Gastroesophageal sphincter (tissue), 4 donors: ENCODE measurements around the gene PKDCC. TPM values are rescaled to one million over a fixed set of nuclear protein-coding genes. Genes with fewer than 3 reads are reported as not detected.
"Not testable (repeated sequence)": the region's sequence is repeated elsewhere in the genome, so short reads cannot be mapped to it uniquely, and the experiment has no call there.

Experiments
- ATAC-seq: fragments of 150-250 bp; one replicate; pipeline ENCODE4 v1.9.1; 2016; ENCODE audit warnings: mild to moderate bottlenecking, moderate library complexity
- H3K27ac ChIP-seq, 4 donors: fragments of 200-600 bp; sonication (generic) in 3 of 4; 1 replicate in 3 of 4; 2 replicates in 1 of 4; pipeline ENCODE4 v1.5.1; 2016 to 2019
- H3K27me3 ChIP-seq: fragments of 200-600 bp; sonication (generic); one replicate; pipeline ENCODE4 v1.5.1; 2019
- H3K36me3 ChIP-seq, 2 donors: fragments of 200-600 bp; sonication (generic); one replicate each; pipeline ENCODE4 v1.5.1; 2019; ENCODE audit warnings: control low read depth in 1 of 2
- H3K4me1 ChIP-seq, 3 donors: fragments of 200-600 bp; sonication (generic); 1 replicate in 2 of 3; 2 replicates in 1 of 3; pipeline ENCODE4 v1.5.1; 2016 to 2019; ENCODE audit warnings: control low read depth in 2 of 3
- H3K4me3 ChIP-seq, 2 donors: fragments of 200-600 bp; sonication (generic); one replicate each; pipeline ENCODE4 v1.5.1; 2019; ENCODE audit warnings: mild to moderate bottlenecking in 1 of 2, moderate library complexity in 1 of 2
- H3K9me3 ChIP-seq, 3 donors: fragments of 200-600 bp; sonication (generic); one replicate each; pipeline ENCODE4 v1.5.1; 2017 to 2019; ENCODE audit warnings: control low read depth in 2 of 3
- EP300 ChIP-seq: sonication (generic); formaldehyde crosslinking; IDR thresholded peaks from one replicate; pipeline ENCODE4 v1.6.1; 2017; ENCODE audit warnings: antibody characterized with exemption, mild to moderate bottlenecking
- POLR2A ChIP-seq, 2 donors: fragments of 450-650 bp; IDR thresholded peaks; one replicate each; pipeline ENCODE4 v1.6.1; 2017; ENCODE audit warnings: antibody characterized with exemption in 2 of 2, mild to moderate bottlenecking in 2 of 2, moderate library complexity in 1 of 2
- POLR2AphosphoS5 ChIP-seq: sonication (generic); formaldehyde crosslinking; IDR thresholded peaks from one replicate; pipeline ENCODE4 v1.6.1; 2017; ENCODE audit warnings: antibody characterized with exemption
- WGBS, 2 donors: methylation state at CpG; one replicate each; pipeline ENCODE4 v1.1.5; 2018; ENCODE audit warnings: low coverage in 1 of 2; 5-methylcytosine and 5-hydroxymethylcytosine counted together
- total RNA-seq, 4 donors: library from RNA; depleted of rRNA; stranded (reverse); fragments of >200 nt; gene quantifications; one replicate each; pipeline ENCODE4 v1.1.0, GENCODE V29; 2016
- TF ChIP-seq, protein P1 (sequence below), 4 experiments: fragments of 200-600 bp in 2 of 4; fragments of 450-650 bp in 2 of 4; sonication (generic) in 1 of 4; IDR thresholded peaks; one replicate each; pipeline ENCODE4 v1.5.1; 2017 to 2019; ENCODE audit warnings: antibody characterized with exemption in 4 of 4, mild to moderate bottlenecking in 2 of 4, moderate library complexity in 2 of 4

PKDCC gene
- total RNA-seq, 4 donors from 2014 or later, result 89.0 to 277 (median 194) TPM

DNA sequence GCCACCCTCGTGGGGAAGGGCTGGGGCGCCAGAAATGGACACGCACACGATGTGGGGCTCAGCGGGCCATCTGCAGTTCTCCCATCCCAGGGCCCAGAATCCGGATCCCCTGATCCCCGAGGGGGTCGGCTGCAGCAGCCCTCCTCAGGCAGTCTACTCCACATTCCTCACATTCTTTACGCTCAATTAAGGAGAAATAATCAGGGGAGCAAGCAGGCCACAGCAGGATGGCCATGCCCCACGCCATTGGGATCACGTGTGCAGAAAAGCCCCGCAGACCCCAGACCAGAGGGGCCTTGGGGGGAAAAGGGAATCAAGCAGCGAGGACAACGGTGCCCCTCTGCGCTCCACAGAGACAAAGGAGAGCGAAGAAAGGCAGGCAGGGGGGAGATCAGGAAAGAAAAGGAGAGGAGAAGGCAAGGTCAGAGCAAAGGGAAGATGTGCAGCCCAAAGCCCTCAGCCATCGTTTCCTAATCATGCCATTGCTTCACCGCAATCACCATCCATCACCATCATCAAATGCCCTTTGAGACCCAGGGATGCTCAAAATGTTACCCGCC is 17.5 kb upstream of the PKDCC start:
- WGBS, 2 donors, result 81 to 83% methylated on average over 4 to 16 of the region's 19 CpGs
- no peak for ATAC-seq
- peaks cover 0 to 6% (median 0%) of the 10 kb centered on the region in 3 donors for H3K4me1 ChIP-seq
- H3K27me3 ChIP-seq, result no peaks in the 10 kb centered on the region
- no peak for TF ChIP-seq EP300
- no peak overlapping the region for H3K27ac ChIP-seq
- no peaks in the 10 kb centered on the region for H3K9me3 ChIP-seq
- H3K36me3 ChIP-seq, result no peaks in the 10 kb centered on the region
- no peak overlapping the region for H3K4me3 ChIP-seq

DNA sequence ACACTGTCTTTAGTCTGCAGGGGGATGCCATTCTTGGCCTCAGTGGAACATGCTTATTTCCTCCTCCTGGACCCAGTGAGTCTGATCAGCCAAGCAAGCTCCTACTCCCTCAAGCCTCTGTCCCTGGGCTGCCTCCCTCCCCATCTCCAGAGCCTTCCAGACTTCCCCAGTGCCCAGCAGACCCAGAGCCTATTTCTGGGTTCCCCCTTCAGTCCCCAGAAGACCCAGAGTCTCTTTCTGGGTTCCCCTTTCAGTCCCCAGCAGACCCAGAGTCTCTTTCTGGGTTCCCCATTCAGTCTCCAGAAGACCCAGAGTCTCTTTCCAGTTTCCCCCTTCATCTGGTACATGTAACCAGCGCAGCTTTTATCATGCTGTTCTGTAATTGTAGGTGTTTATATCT is 17.0 kb upstream of the PKDCC start:
- Histone ChIP-seq H3K27me3 (no peaks in the 10 kb centered on the region), H3K27ac (no peak overlapping the region), H3K9me3 (no peaks in the 10 kb centered on the region), H3K36me3 (no peaks in the 10 kb centered on the region), H3K4me3 (no peak overlapping the region), H3K4me1 (peaks cover 0 to under 1% (median 0%) of the 10 kb centered on the region in 3 donors)
- TF ChIP-seq, protein P1, sequence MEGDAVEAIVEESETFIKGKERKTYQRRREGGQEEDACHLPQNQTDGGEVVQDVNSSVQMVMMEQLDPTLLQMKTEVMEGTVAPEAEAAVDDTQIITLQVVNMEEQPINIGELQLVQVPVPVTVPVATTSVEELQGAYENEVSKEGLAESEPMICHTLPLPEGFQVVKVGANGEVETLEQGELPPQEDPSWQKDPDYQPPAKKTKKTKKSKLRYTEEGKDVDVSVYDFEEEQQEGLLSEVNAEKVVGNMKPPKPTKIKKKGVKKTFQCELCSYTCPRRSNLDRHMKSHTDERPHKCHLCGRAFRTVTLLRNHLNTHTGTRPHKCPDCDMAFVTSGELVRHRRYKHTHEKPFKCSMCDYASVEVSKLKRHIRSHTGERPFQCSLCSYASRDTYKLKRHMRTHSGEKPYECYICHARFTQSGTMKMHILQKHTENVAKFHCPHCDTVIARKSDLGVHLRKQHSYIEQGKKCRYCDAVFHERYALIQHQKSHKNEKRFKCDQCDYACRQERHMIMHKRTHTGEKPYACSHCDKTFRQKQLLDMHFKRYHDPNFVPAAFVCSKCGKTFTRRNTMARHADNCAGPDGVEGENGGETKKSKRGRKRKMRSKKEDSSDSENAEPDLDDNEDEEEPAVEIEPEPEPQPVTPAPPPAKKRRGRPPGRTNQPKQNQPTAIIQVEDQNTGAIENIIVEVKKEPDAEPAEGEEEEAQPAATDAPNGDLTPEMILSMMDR (IDR thresholded peaks at IDR 0.05), result no peak
- no peak for TF ChIP-seq POLR2A (IDR thresholded peaks at IDR 0.05)
- no peak for TF ChIP-seq POLR2AphosphoS5
- no peak for TF ChIP-seq EP300
- WGBS, 2 donors, result 91 to 100% methylated on average over 1 of the region's 1 CpG
- ATAC-seq, result no peak

DNA sequence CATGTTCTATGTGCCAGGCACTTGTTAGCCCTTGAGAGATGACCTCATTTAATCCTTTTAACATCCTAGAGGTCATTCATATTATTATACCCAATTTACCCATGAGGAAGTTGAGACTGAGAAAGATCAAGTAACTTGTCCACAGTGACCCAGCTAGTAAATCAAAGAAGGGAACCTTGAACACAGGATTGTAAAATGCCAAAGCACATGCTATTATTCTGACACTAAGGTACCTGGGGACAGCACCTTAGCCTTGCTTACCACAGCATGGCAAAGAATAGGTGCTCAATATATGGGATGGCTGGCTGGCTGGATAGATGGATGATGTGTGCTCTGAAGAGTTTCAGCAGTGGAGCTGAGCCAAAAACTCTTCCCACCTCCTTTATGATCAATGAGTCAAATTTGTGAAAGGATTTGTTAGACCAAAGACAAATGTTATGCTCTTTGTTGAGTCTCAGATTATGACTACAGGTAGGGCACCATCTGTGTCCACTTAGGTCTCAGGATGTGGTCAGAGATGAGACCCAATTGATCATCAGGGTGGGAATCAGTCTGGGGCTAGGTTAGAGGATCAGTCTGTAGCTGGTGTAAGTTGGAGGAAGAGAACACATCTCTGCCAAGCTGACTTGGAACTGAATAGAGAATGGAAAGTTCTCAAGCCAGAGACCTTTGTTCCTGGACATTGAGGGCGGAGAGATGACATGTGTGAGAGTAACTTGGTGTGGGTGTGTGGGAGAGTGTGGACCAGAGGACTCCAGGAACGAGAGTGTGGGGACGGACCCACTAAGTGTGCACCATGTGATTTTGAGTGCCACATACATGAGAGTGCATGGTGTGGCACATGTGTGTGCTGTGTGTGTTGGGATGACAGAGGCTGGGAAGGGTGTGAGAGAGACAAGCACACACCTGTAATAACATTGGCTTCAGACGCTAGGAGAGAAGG is 16.3 kb upstream of the PKDCC start:
- TF ChIP-seq, protein P1 (IDR thresholded peaks at IDR 0.05), result no peak
- TF ChIP-seq EP300 (no peak), POLR2AphosphoS5 (no peak), POLR2A (IDR thresholded peaks at IDR 0.05) (no peak)
- WGBS, 2 donors, result 66 to 68% methylated on average over 4 of the region's 4 CpGs
- Histone ChIP-seq H3K27ac (no peak overlapping the region), H3K27me3 (no peaks in the 10 kb centered on the region), H3K9me3 (no peaks in the 10 kb centered on the region), H3K4me1 (no peaks in the 10 kb centered on the region), H3K36me3 (no peaks in the 10 kb centered on the region), H3K4me3 (no peak overlapping the region)
- ATAC-seq, result no peak

DNA sequence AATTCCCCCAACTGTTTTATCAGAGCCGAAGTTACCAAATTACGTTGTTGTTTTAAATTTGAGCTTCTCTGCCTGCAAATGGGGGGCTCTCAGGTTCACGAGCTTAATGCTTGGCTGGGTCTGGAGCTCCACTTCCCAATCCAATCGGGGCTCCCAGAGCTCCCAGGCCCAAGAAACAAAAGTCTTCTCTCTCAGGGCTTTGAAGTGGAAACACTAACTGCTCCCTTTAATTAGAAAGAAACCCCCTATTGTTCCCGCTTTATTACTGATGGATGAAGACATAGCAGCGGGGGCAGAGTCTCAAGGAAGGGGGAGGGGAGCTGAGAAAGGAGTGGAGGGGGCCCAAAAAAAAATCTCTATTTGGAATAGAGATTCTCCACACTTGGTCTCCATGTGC is 15.6 kb upstream of the PKDCC start:
- H3K27ac ChIP-seq, result no peak overlapping the region
- WGBS, 2 donors, result 63 to 71% methylated on average over 3 to 4 of the region's 6 CpGs
- no peak overlapping the region for H3K4me3 ChIP-seq
- no peaks in the 10 kb centered on the region for H3K4me1 ChIP-seq
- H3K36me3 ChIP-seq, result no peaks in the 10 kb centered on the region
- no peaks in the 10 kb centered on the region for H3K27me3 ChIP-seq
- TF ChIP-seq EP300, result no peak
- TF ChIP-seq POLR2AphosphoS5, result no peak
- no peak for TF ChIP-seq POLR2A (IDR thresholded peaks at IDR 0.05)
- TF ChIP-seq, protein P1 (IDR thresholded peaks at IDR 0.05), result no peak
- ATAC-seq, result no peak
- no peaks in the 10 kb centered on the region for H3K9me3 ChIP-seq

DNA sequence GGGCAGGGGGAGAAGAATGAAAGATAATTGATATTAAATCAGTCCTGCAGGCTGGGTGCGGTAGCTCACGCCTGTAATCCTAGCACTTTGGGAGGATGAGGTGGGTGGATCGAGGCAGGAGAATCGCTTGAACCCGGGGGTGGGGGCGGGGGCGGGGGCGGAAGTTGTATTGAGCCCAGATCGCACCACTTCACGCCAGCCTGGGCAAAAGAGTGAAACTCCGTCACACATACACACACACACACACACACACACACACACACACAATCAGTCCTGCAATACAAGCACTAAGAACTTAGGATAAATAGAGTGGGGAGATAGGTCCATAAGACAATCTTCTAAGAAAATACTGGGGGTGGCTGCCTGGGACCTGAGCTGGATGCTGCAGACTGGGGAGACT is 15.1 kb upstream of the PKDCC start:
- WGBS, 2 donors, result 66% methylated on average over 3 of the region's 11 CpGs; no CpG with 5 or more reads in 1 of the 2 donors
- H3K4me1 ChIP-seq, result no peaks in the 10 kb centered on the region
- no peak overlapping the region for H3K27ac ChIP-seq
- no peaks in the 10 kb centered on the region for H3K36me3 ChIP-seq
- H3K27me3 ChIP-seq, result no peaks in the 10 kb centered on the region
- H3K4me3 ChIP-seq, result no peak overlapping the region
- TF ChIP-seq POLR2A (IDR thresholded peaks at IDR 0.05), result no peak
- TF ChIP-seq POLR2AphosphoS5, result no peak
- no peak for TF ChIP-seq EP300
- TF ChIP-seq, protein P1 (IDR thresholded peaks at IDR 0.05), result no peak
- H3K9me3 ChIP-seq, result no peaks in the 10 kb centered on the region
- no peak for ATAC-seq

DNA sequence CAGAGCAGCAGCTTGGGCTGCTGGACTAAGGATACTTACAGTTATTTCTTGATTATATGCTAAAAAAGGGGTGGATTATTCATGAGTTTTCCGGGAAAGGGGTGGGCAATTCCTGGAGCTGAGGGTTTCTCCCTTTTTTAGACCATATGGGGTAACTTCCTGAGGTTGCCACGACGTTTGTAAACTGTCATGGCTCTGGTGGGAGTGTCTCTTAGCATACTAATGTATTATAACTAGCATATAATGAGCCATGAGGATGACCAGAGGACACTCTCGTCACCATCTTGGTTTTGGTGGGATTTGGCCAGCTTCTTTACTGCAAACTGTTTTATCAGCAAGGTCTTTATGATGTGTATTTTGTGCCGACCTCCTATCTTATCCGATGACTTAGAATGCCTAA is 13.7 kb upstream of the PKDCC start:
- not testable (repeated sequence) for H3K4me1 ChIP-seq, H3K36me3 ChIP-seq, H3K9me3 ChIP-seq, H3K27ac ChIP-seq, ATAC-seq, H3K4me3 ChIP-seq, H3K27me3 ChIP-seq
- 86 to 89% methylated on average over 3 to 6 of the region's 6 CpGs for WGBS, 2 donors
